CD14-positive monocyte (primary cell): Measurements from ENCODE around the gene TJP2. TPM values are rescaled to one million over a fixed set of nuclear protein-coding genes. Genes with fewer than 3 reads are reported as not detected.

Experiments
- DNase-seq, 3 donors: peaks; one replicate each; pipeline ENCODE4 v3.0.0-alpha.2; 2011 to 2022
- H2AFZ ChIP-seq: 2 replicates; pipeline ENCODE4 v1.6.0; 2012; ENCODE audit warnings: mild to moderate bottlenecking, low read depth, low read length, inconsistent platforms; ENCODE audit not compliant: insufficient read depth, poor library complexity, severe bottlenecking
- H3K27ac ChIP-seq, 2 donors: 1 replicate in 1 of 2; 2 replicates in 1 of 2; pipeline ENCODE4 v1.5.1; 2012 to 2013; ENCODE audit warnings: low read length in 2 of 2, control low read depth in 1 of 2, inconsistent platforms in 1 of 2, low read depth in 1 of 2, mild to moderate bottlenecking in 1 of 2
- H3K27me3 ChIP-seq, 2 donors: one replicate each; pipeline versions ENCODE4 v1.6.0 to v1.6.1; 2011 to 2013; ENCODE audit warnings: low read length in 2 of 2; ENCODE audit not compliant: control insufficient read depth in 2 of 2, insufficient read depth in 2 of 2
- H3K36me3 ChIP-seq, 2 donors: replicated peaks in 1 of 2; 1 replicate in 1 of 2; 2 replicates in 1 of 2; pipeline versions ENCODE4 v1.5.1 to v1.6.1; 2012 to 2013; ENCODE audit warnings: low read length in 2 of 2, control low read depth in 1 of 2, inconsistent platforms in 1 of 2, mild to moderate bottlenecking in 1 of 2; ENCODE audit not compliant: insufficient read depth in 2 of 2, control insufficient read depth in 1 of 2
- H3K4me1 ChIP-seq, 2 donors: 1 replicate in 1 of 2; 2 replicates in 1 of 2; pipeline versions ENCODE4 v1.5.1 to v1.6.1; 2012 to 2013; ENCODE audit warnings: low read length in 2 of 2, control low read depth in 1 of 2, inconsistent platforms in 1 of 2, mild to moderate bottlenecking in 1 of 2, moderate library complexity in 1 of 2; ENCODE audit not compliant: insufficient read depth in 2 of 2, control insufficient read depth in 1 of 2
- H3K4me2 ChIP-seq: replicated peaks from 2 replicates; pipeline ENCODE3; 2012; ENCODE audit warnings: low read length, moderate library complexity, mild to moderate bottlenecking; ENCODE audit not compliant: poor library complexity, severe bottlenecking; ENCODE audit errors: extremely low read depth
- H3K4me3 ChIP-seq, 3 experiments: fragments of 200-600 bp in 1 of 3; sonication (generic) in 1 of 3; replicated peaks in 1 of 3; 1 replicate in 2 of 3; 2 replicates in 1 of 3; pipeline ENCODE4 v1.5.1; 2011 to 2013; ENCODE audit warnings: low read length in 3 of 3, mild to moderate bottlenecking in 3 of 3, control low read depth in 2 of 3, low read depth in 2 of 3, inconsistent platforms in 1 of 3, moderate library complexity in 1 of 3
- H3K79me2 ChIP-seq: 2 replicates; pipeline ENCODE4 v1.6.0; 2012; ENCODE audit warnings: mild to moderate bottlenecking, control low read depth, inconsistent platforms, low read length, moderate library complexity; ENCODE audit not compliant: insufficient read depth
- H3K9ac ChIP-seq: 2 replicates; pipeline ENCODE4 v1.6.0; 2017; ENCODE audit warnings: low read length, mild to moderate bottlenecking; ENCODE audit not compliant: insufficient read depth, poor library complexity, severe bottlenecking
- H3K9me3 ChIP-seq, 2 donors: replicated peaks in 1 of 2; 1 replicate in 1 of 2; 2 replicates in 1 of 2; pipeline versions ENCODE4 v1.5.1 to v1.6.1; 2012 to 2013; ENCODE audit warnings: low read length in 2 of 2, control low read depth in 1 of 2; ENCODE audit not compliant: control insufficient read depth in 1 of 2, insufficient read depth in 1 of 2
- H4K20me1 ChIP-seq: 2 replicates; pipeline ENCODE4 v1.6.0; 2012; ENCODE audit warnings: mild to moderate bottlenecking, low read length, control low read depth, moderate library complexity; ENCODE audit not compliant: insufficient read depth
- H3K27ac Mint-ChIP-seq, 7 donors: one replicate each; pipeline ENCODE4 v1.8.0; 2020; ENCODE audit warnings: mild to moderate bottlenecking in 7 of 7, mixed read lengths in 7 of 7, moderate library complexity in 6 of 7, inconsistent platforms in 2 of 7
- H3K27me3 Mint-ChIP-seq, 3 donors: one replicate each; pipeline ENCODE4 v1.8.0; 2021 to 2022; ENCODE audit warnings: low read depth in 3 of 3, mild to moderate bottlenecking in 3 of 3, mixed read lengths in 3 of 3, moderate library complexity in 3 of 3, inconsistent platforms in 1 of 3
- H3K36me3 Mint-ChIP-seq, 2 donors: one replicate each; pipeline ENCODE4 v1.8.0; 2020; ENCODE audit warnings: mixed read lengths in 2 of 2, inconsistent platforms in 1 of 2, mild to moderate bottlenecking in 1 of 2
- H3K4me1 Mint-ChIP-seq: one replicate; pipeline ENCODE4 v1.8.0; 2020; ENCODE audit warnings: mild to moderate bottlenecking, mixed read lengths
- H3K4me3 Mint-ChIP-seq, 2 donors: one replicate each; pipeline ENCODE4 v1.8.0; 2020; ENCODE audit warnings: mild to moderate bottlenecking in 2 of 2, mixed read lengths in 2 of 2, moderate library complexity in 1 of 2
- H3K9me3 Mint-ChIP-seq, 7 donors: one replicate each; pipeline ENCODE4 v1.8.0; 2020 to 2022; ENCODE audit warnings: mixed read lengths in 7 of 7, mild to moderate bottlenecking in 6 of 7, moderate library complexity in 6 of 7, inconsistent platforms in 2 of 7
- CTCF ChIP-seq: fragments of 200-600 bp; IDR thresholded peaks from one replicate; pipeline ENCODE4 v1.8.0; 2022; ENCODE audit warnings: antibody characterized with exemption, mild to moderate bottlenecking
- WGBS: methylation state at CpG from one replicate; pipeline ENCODE4 v1.1.5; 2013; ENCODE audit warnings: missing lambda C conversion rate; ENCODE audit not compliant: insufficient coverage; 5-methylcytosine and 5-hydroxymethylcytosine counted together
- intact Hi-C, 2 donors: fragments of 100-400 bp; cut with micrococcal nuclease; formaldehyde crosslinking; loops; one replicate each; pipeline versions ENCODE4 v1.15.0 to v1.15.1; 2023
- polyA plus RNA-seq, 3 donors: library from polyadenylated mRNA; depleted of rRNA in 1 of 3; unstranded in 2 of 3; stranded (reverse) in 1 of 3; fragments of 300-500 nt in 2 of 3; fragments of >200 nt in 1 of 3; fragmentation: Illumina TruSeq in 2 of 3; gene quantifications; 1 replicate in 2 of 3; 2 replicates in 1 of 3; pipeline ENCODE4 v1.2.3, GENCODE V29; 2012 to 2021

TJP2 gene
- polyA plus RNA-seq, 3 donors = 8.0 to 17.8 (median 13.8) TPM

DNA sequence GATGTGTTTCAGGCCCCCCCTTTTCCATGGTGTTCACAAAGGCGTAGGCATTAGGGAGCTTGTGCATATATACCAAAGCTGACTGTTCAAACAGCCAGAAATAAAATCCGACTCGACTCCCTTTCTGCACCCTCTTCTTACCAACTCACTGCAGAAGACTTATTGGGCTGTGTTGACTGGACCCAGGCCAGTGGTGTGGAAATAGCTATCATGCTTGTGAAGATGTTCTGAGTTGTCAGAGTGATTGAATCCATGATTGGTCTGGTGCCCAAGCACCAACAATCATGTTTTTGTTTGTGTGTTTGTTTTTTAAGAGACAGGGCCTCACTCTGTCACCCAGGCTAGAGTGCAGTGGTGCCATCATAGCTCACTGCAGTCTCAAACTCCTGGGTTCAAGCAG is 21.6 kb downstream of the TJP2 start:
- H4K20me1 ChIP-seq = peaks cover 20% of the 10 kb centered on the region
- H3K4me2 ChIP-seq = no peak overlapping the region
- H3K79me2 ChIP-seq = peaks cover 14% of the 10 kb centered on the region
- no peaks in the 10 kb centered on the region for H3K27me3 ChIP-seq
- H3K36me3 ChIP-seq = no peaks in the 10 kb centered on the region
- no peaks in the 10 kb centered on the region for H3K9me3 Mint-ChIP-seq
- DNase-seq = no peak
- intact Hi-C loops = no loop called here
- no peak for TF ChIP-seq CTCF
- peaks cover 12% of the 10 kb centered on the region for H3K4me1 Mint-ChIP-seq
- no peak overlapping the region for H2AFZ ChIP-seq
- H3K4me1 ChIP-seq = peaks cover 8 to 9% of the 10 kb centered on the region in 2 donors
- no peak overlapping the region for H3K27ac ChIP-seq
- H3K27me3 Mint-ChIP-seq = no peaks in the 10 kb centered on the region
- H3K4me3 Mint-ChIP-seq = no peak overlapping the region
- no peak overlapping the region for H3K27ac Mint-ChIP-seq
- 100% methylated on average over 1 of the region's 3 CpGs for WGBS
- no peak overlapping the region for H3K4me3 ChIP-seq
- H3K9me3 ChIP-seq = no peaks in the 10 kb centered on the region
- no peak overlapping the region for H3K9ac ChIP-seq
- no peaks in the 10 kb centered on the region for H3K36me3 Mint-ChIP-seq

DNA sequence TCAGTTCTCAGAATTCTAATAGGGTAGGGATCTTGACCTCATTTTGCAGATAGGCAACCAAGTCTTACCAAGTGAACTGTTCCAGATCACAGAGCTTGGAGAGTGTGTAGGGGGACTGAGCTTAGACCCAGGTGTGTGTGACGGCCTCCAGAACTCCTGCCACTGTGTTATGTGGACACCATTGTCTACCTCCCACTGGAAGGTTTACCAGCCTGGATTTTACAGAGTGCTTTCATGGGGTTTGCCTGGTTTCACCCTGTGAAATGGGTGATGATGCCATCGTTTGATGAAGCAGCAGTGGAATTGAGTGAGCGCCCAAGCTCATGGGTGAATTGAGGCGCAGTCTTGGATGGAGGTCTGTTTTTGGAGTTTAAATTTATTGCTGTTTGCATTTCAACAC is 23.6 kb downstream of the TJP2 start:
- Histone ChIP-seq H4K20me1 (peaks cover 34% of the 10 kb centered on the region), H3K4me3 (no peak overlapping the region), H3K27ac (no peak overlapping the region), H2AFZ (no peak overlapping the region), H3K9me3 (no peaks in the 10 kb centered on the region), H3K27me3 (no peaks in the 10 kb centered on the region), H3K4me1 (peaks cover 8 to 9% of the 10 kb centered on the region in 2 donors), H3K36me3 (no peaks in the 10 kb centered on the region), H3K9ac (no peak overlapping the region), H3K4me2 (no peak overlapping the region), H3K79me2 (peaks cover 6% of the 10 kb centered on the region)
- Mint-ChIP-seq H3K4me1 (peaks cover 10% of the 10 kb centered on the region), H3K36me3 (no peaks in the 10 kb centered on the region), H3K27me3 (no peaks in the 10 kb centered on the region), H3K27ac (no peak overlapping the region), H3K4me3 (no peak overlapping the region), H3K9me3 (no peaks in the 10 kb centered on the region)
- TF ChIP-seq CTCF = no peak
- intact Hi-C loops = no loop called here
- WGBS = 90% methylated on average over 3 of the region's 4 CpGs
- no peak for DNase-seq
